SK-N-SH (cell line): Measurements from ENCODE around the gene SNF8. TPM values are rescaled to one million over a fixed set of nuclear protein-coding genes. Genes with fewer than 3 reads are reported as not detected.
A peak's percentile ranks its signal among the peaks of the same experiment; 100 is the strongest.

Experiments
- CTCF ChIA-PET: fragments of 300-600, 350-600 bp; formaldehyde crosslinking; extraction: SDS; loops from one replicate; lab custom pipeline; 2021; lab: Yijun Ruan, JAX
- POLR2A ChIA-PET: fragments of 350-600 bp; sonication (Branson Sonifier 250); formaldehyde crosslinking; extraction: SDS; loops from one replicate; lab custom pipeline; 2020; ENCODE audit warnings: antibody characterized with exemption, inconsistent platforms; lab: Yijun Ruan, JAX
- DNase-seq: peaks from one replicate; pipeline ENCODE4 v3.0.0; 2012
- H2AFZ ChIP-seq: fragments of 200-600 bp; sonication (generic); 2 replicates; pipeline ENCODE4 v1.8.1; 2016; ENCODE audit warnings: antibody characterized with exemption, mild to moderate bottlenecking, low read depth
- H3F3A ChIP-seq: fragments of 200-600 bp; sonication (generic); replicated peaks from 2 replicates; pipeline ENCODE3; 2016; ENCODE audit warnings: antibody characterized with exemption, mild to moderate bottlenecking; ENCODE audit not compliant: insufficient read depth
- H3K27ac ChIP-seq, 2 experiments: fragments of 200-500 bp in 1 of 2; fragments of 200-600 bp in 1 of 2; sonication (Bioruptor generic) in 1 of 2; sonication (generic), shearing (Covaris generic) in 1 of 2; 2 replicates each; pipeline versions ENCODE4 v1.5.1 to v1.6.1; 2014 to 2016; ENCODE audit warnings: low read depth in 2 of 2, inconsistent platforms in 1 of 2, low read length in 1 of 2, mild to moderate bottlenecking in 1 of 2, mixed read lengths in 1 of 2
- H3K27me3 ChIP-seq: fragments of 200-600 bp; sonication (generic), shearing (Covaris generic); 2 replicates; pipeline ENCODE4 v1.6.1; 2016; ENCODE audit warnings: mixed run types; ENCODE audit not compliant: insufficient read depth
- H3K36me3 ChIP-seq, 2 experiments: fragments of 200-500 bp in 1 of 2; fragments of 200-600 bp in 1 of 2; sonication (Bioruptor generic) in 1 of 2; sonication (generic) in 1 of 2; replicated peaks in 1 of 2; 2 replicates each; pipeline versions ENCODE3 to v1.5.1; 2014 to 2016; ENCODE audit warnings: low read length in 1 of 2, mild to moderate bottlenecking in 1 of 2; ENCODE audit not compliant: insufficient read depth in 2 of 2, control insufficient read depth in 1 of 2
- H3K4me1 ChIP-seq, 2 experiments: fragments of 200-500 bp in 1 of 2; fragments of 200-600 bp in 1 of 2; sonication (Bioruptor generic) in 1 of 2; sonication (generic), shearing (Covaris generic) in 1 of 2; 2 replicates each; pipeline versions ENCODE4 v1.5.1 to v1.6.1; 2014 to 2016; ENCODE audit warnings: low read depth in 1 of 2, low read length in 1 of 2, mixed run types in 1 of 2; ENCODE audit not compliant: insufficient read depth in 2 of 2, control insufficient read depth in 1 of 2
- H3K4me2 ChIP-seq: fragments of 200-600 bp; sonication (generic), shearing (Covaris generic); 2 replicates; pipeline ENCODE4 v1.6.1; 2017; ENCODE audit warnings: mixed run types
- H3K4me3 ChIP-seq, 2 experiments: fragments of 200-500 bp in 1 of 2; fragments of 200-600 bp in 1 of 2; sonication (Bioruptor generic) in 1 of 2; sonication (generic), shearing (Covaris generic) in 1 of 2; 2 replicates each; pipeline versions ENCODE4 v1.5.1 to v1.8.1; 2014 to 2016; ENCODE audit warnings: low read depth in 2 of 2, inconsistent platforms in 1 of 2, low read length in 1 of 2, mild to moderate bottlenecking in 1 of 2, mixed read lengths in 1 of 2, moderate library complexity in 1 of 2
- H3K79me2 ChIP-seq: fragments of 200-600 bp; sonication (generic); 2 replicates; pipeline ENCODE4 v1.8.1; 2017; ENCODE audit warnings: mild to moderate bottlenecking; ENCODE audit not compliant: insufficient read depth
- H3K9ac ChIP-seq: fragments of 200-600 bp; sonication (generic); 2 replicates; pipeline ENCODE4 v1.6.1; 2017; ENCODE audit warnings: mixed run types
- H3K9me2 ChIP-seq: fragments of 200-600 bp; sonication (generic); 2 replicates; pipeline ENCODE4 v1.6.1; 2017; ENCODE audit warnings: mixed run types
- H3K9me3 ChIP-seq: fragments of 200-600 bp; sonication (generic); 2 replicates; pipeline ENCODE4 v1.6.1; 2017; ENCODE audit warnings: mixed run types, mild to moderate bottlenecking, moderate library complexity
- H4K20me1 ChIP-seq: fragments of 200-600 bp; sonication (generic); 2 replicates; pipeline ENCODE4 v1.6.1; 2017; ENCODE audit warnings: mild to moderate bottlenecking, mixed run types; ENCODE audit not compliant: insufficient read depth
- CHD2 ChIP-seq: fragments of 150-350 bp; IDR thresholded peaks from 2 replicates; pipeline ENCODE4 v1.6.1; 2018; ENCODE audit warnings: low read length; ENCODE audit not compliant: partially characterized antibody
- ELF1 ChIP-seq: IDR thresholded peaks from 2 replicates; pipeline ENCODE4 v1.4.0; 2012
- EP300 ChIP-seq, 2 experiments: IDR thresholded peaks; 2 replicates each; pipeline versions ENCODE4 v1.4.0 to v1.6.1; 2012; ENCODE audit warnings: borderline replicate concordance in 1 of 2, low read depth in 1 of 2, low read length in 1 of 2
- FOXJ3 ChIP-seq: sonication (generic); formaldehyde crosslinking; IDR thresholded peaks from 2 replicates; pipeline ENCODE4 v1.5.1; 2020; ENCODE audit warnings: mild to moderate bottlenecking, missing genetic modification reagents
- GATA2 ChIP-seq: sonication (generic); formaldehyde crosslinking; IDR thresholded peaks from 2 replicates; pipeline ENCODE4 v1.5.0; 2020; ENCODE audit warnings: mild to moderate bottlenecking, missing genetic modification reagents
- IRF3 ChIP-seq: fragments of 150-350 bp; IDR thresholded peaks from 2 replicates; pipeline ENCODE4 v1.6.1; 2016; ENCODE audit warnings: mild to moderate bottlenecking, low read depth, low read length
- MEF2A ChIP-seq: IDR thresholded peaks from 2 replicates; pipeline ENCODE4 v1.4.0; 2012; ENCODE audit warnings: low read depth, borderline replicate concordance
- MXI1 ChIP-seq: IDR thresholded peaks from 2 replicates; pipeline ENCODE4 v1.6.1; 2012; ENCODE audit warnings: mild to moderate bottlenecking, low read depth, low read length, improper control_type of control experiment
- NFIC ChIP-seq: IDR thresholded peaks from 2 replicates; pipeline ENCODE4 v1.4.0; 2012; ENCODE audit warnings: borderline replicate concordance
- PBX3 ChIP-seq: IDR thresholded peaks from 2 replicates; pipeline ENCODE4; 2012
- POLR2AphosphoS5 ChIP-seq: IDR thresholded peaks from 2 replicates; pipeline ENCODE4 v1.6.1; 2012; ENCODE audit warnings: low read depth, low read length
- RCOR1 ChIP-seq: fragments of 150-350 bp; IDR thresholded peaks from 2 replicates; pipeline ENCODE4 v1.6.1; 2017; ENCODE audit warnings: antibody characterized with exemption, low read length
- REST ChIP-seq: IDR thresholded peaks from 2 replicates; pipeline ENCODE4 v1.6.1; 2012; ENCODE audit warnings: mild to moderate bottlenecking, low read depth, low read length, moderate library complexity
- RFX5 ChIP-seq: IDR thresholded peaks from 2 replicates; pipeline ENCODE4 v1.6.1; 2012; ENCODE audit warnings: mild to moderate bottlenecking, improper control_type of control experiment, low read length
- RXRA ChIP-seq: IDR thresholded peaks from 2 replicates; pipeline ENCODE4 v1.4.0; 2012; ENCODE audit warnings: low read depth, mild to moderate bottlenecking, borderline replicate concordance
- SIN3A ChIP-seq: IDR thresholded peaks from 2 replicates; pipeline ENCODE4 v1.6.1; 2012; ENCODE audit warnings: low read depth, mild to moderate bottlenecking, low read length, moderate library complexity, borderline replicate concordance
- TAF1 ChIP-seq: IDR thresholded peaks from 2 replicates; pipeline ENCODE4 v1.6.1; 2012; ENCODE audit warnings: low read depth, mild to moderate bottlenecking, low read length, moderate library complexity, borderline replicate concordance
- YY1 ChIP-seq: IDR thresholded peaks from 2 replicates; pipeline ENCODE4 v1.4.0; 2012; ENCODE audit warnings: low read depth, mild to moderate bottlenecking
- ZBTB33 ChIP-seq: IDR thresholded peaks from 2 replicates; pipeline ENCODE4 v1.4.0; 2012; ENCODE audit warnings: low read depth, borderline replicate concordance
- WGBS: methylation state at CpG from one replicate; pipeline ENCODE4 v1.1.6; 2017; ENCODE audit warnings: low lambda C conversion rate; 5-methylcytosine and 5-hydroxymethylcytosine counted together
- polyA plus RNA-seq, 3 experiments: library from polyadenylated mRNA; depleted of rRNA; stranded (reverse); fragments of >200 nt; gene quantifications; 2 replicates each; pipeline ENCODE4 v1.2.3, GENCODE V29; 2012
- TF ChIP-seq, protein P1 (sequence below): IDR thresholded peaks from 2 replicates; pipeline ENCODE4 v1.4.0; 2012; ENCODE audit warnings: low read depth, borderline replicate concordance
- TF ChIP-seq, protein P2 (sequence below): fragments of 150-350 bp; IDR thresholded peaks from 2 replicates; pipeline ENCODE4 v1.6.1; 2017; ENCODE audit warnings: antibody characterized with exemption, low read length, low read depth, borderline replicate concordance

The SNF8 gene
- polyA plus RNA-seq (2012; rRNA removed), result 329 and 358 TPM in 2 replicates
- polyA plus RNA-seq (2012; cell fraction: cytosol; rRNA removed), result 283 and 343 TPM in 2 replicates
- polyA plus RNA-seq (2012; cell fraction: nucleus; rRNA removed), result 185 and 191 TPM in 2 replicates

DNA sequence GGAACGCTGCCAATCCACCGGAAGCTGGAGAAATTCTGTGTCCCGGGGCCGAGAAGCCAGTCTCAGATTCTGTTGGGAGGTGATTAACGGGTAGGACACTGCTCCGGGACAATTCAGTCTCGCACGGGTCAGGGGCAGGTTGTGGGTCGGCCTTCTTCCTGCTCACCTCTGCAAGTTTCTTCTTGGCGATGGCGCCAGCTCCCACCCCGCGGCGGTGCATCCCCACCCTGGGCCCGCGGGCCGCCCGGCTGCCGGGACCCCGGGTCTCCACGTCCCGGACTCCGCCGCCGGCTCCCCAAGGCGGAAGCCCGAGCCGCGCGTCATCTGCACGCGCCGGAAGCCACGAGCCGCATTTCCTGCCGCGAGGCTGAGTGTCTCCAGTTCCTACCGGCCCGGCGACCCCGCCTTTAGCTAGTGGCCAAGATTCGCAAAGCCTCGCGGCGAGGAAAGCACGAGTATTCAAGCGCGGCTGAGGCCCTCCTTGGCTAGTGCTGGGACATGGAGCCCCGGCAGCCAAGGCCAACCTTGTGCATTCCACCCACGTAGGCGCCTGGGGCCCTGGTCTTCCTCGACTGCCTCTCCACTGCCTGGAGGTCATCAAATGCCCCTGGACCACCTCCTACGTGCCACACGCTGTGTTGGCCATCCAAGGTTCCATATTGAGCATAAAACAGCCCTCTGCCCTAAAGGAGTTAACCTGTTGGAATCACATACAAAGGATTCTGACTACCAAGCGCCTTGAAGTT, at the start of gene SNF8:
Gene SNF8, minus strand, starts transcription at position 328 of the 746 bp plus-strand sequence. Its CDS starts 108 bp downstream, at position 220.
- peaks cover 34% of the 10 kb centered on the region for H3K79me2 ChIP-seq
- TF ChIP-seq RFX5 (no peak), MEF2A (no peak; the same call in 1 of the 2 replicates), MXI1 (peak; percentile 77; the same call in 1 of the 2 replicates), RCOR1 (no peak), ZBTB33 (no peak), IRF3 (no peak), FOXJ3 (CRISPR knock-in tag) (no peak), REST (no peak), RXRA (no peak), EP300 (IDR thresholded peaks at IDR 0.05; ENCODE audit: borderline replicate concordance in 1 of 2, low read depth in 1 of 2, low read length in 1 of 2) (peak in 1 of 2 experiments; percentile 23; a peak in 1 of 4 replicates), POLR2AphosphoS5 (peak; percentile 96), SIN3A (no peak; the same call in 1 of the 2 replicates), NFIC (peak; percentile 72), TAF1 (peak; percentile 80; the same call in 1 of the 2 replicates), PBX3 (peak; percentile 11; the same call in 1 of the 2 replicates), GATA2 (CRISPR knock-in tag) (no peak), CHD2 (no peak), ELF1 (peak; percentile 98), YY1 (peak; percentile 26; the same call in 1 of the 2 replicates)
- TF ChIP-seq, protein P1, sequence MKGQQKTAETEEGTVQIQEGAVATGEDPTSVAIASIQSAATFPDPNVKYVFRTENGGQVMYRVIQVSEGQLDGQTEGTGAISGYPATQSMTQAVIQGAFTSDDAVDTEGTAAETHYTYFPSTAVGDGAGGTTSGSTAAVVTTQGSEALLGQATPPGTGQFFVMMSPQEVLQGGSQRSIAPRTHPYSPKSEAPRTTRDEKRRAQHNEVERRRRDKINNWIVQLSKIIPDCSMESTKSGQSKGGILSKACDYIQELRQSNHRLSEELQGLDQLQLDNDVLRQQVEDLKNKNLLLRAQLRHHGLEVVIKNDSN, result no peak
- TF ChIP-seq, protein P2, sequence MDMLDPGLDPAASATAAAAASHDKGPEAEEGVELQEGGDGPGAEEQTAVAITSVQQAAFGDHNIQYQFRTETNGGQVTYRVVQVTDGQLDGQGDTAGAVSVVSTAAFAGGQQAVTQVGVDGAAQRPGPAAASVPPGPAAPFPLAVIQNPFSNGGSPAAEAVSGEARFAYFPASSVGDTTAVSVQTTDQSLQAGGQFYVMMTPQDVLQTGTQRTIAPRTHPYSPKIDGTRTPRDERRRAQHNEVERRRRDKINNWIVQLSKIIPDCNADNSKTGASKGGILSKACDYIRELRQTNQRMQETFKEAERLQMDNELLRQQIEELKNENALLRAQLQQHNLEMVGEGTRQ, result no peak

More for the DNA sequence above, at the start of gene SNF8:
- Histone ChIP-seq H3K9ac (peak within 1 kb of the TSS; percentile 75), H3K9me3 (no peaks in the 10 kb centered on the region), H3K36me3 (peaks cover 5 to 33% of the 10 kb centered on the region in 2 experiments), H3K4me3 (peak within 1 kb of the TSS; percentile 64 to 85), H3K4me2 (peak within 1 kb of the TSS; percentile 93), H2AFZ (peak within 1 kb of the TSS; percentile 96), H3F3A (no peaks in the 10 kb centered on the region), H4K20me1 (no peaks in the 10 kb centered on the region), H3K27me3 (no peaks in the 10 kb centered on the region), H3K9me2 (no peaks in the 10 kb centered on the region), H3K4me1 (peaks cover 0 to 11% of the 10 kb centered on the region in 2 experiments; a peak in 1 of 4 replicates), H3K27ac (peak within 1 kb of the TSS; percentile 73 to 74)
- POLR2A ChIA-PET, result interaction anchor here (0.6 to 2.0 kb wide), 6 partner anchors 9 to 97 kb away, joined by 3 to 11 read pairs (median 4); partner anchors contain the start of gene ATP5MC1
- DNase-seq, result peak; percentile 99
- CTCF ChIA-PET, result interaction anchor here (1.0 to 1.5 kb wide), 5 partner anchors 8 to 273 kb away, joined by 3 to 4 read pairs (median 3); no protein-coding TSS in a partner anchor
- 4% methylated on average over 52 of the region's 55 CpGs for WGBS
